PC-9 (cell line): ENCODE measurements around the gene RPL29.
A peak's percentile ranks its signal among the peaks of the same experiment; 100 is the strongest.

Source experiments
- CTCF ChIP-seq: fragments of 200-600 bp; sonication (generic); conservative IDR thresholded peaks from 2 replicates; pipeline ENCODE4 v1.6.1; 2017; ENCODE audit warnings: mixed run types, antibody characterized with exemption, mild to moderate bottlenecking, moderate library complexity
- EZH2 ChIP-seq: fragments of 200-600 bp; sonication (generic); IDR thresholded peaks from 2 replicates; pipeline ENCODE4 v1.8.0; 2017; ENCODE audit warnings: antibody characterized with exemption, low read depth

- TF ChIP-seq CTCF (0 out of 2 replicates have a peak, but pooled peaks have one; percentile 38), EZH2 (no peak)
Observed at GRCh38 chr3:52014613-52015012, 18.9 kb upstream of the RPL29 start.
